ENCODE data around the gene UGDH. TPM values are rescaled to one million over a fixed set of nuclear protein-coding genes. Genes with fewer than 3 reads are reported as not detected.

UGDH gene
- total and polyA plus RNA-seq, 2 of the 8 experiments (the other 6 are each of a cell fraction or from before 2014, with no cell fraction given): 32.0 to 128 TPM

DNA sequence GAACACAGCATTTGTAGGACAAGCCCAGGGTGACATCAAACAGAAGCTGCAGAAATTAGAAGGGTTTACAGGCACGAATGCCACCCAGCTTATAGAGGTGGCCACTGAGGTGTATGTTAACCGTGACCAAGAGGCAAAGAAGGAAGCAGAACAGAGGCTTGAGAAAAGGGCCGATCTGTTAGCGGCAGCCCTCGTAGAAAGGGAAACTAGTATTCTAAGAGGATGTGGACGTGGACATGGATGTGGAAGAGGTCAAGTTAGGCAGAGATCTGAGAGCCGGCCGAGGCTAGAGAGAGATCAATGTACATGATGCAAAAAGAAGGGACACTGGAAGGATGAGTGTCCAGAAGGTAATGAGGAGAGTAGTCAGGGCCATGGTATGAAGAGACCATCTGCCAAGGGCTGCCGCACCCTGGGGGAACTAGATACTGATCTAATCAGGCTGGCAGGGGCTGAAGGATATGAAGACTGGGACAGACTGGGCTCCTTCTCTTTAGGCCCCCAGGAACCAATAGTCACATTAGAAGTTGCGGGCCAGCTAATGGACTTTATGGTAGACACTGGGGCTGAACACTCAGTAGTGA, 40.9 kb downstream of the UGDH start (continued):
- TF ChIP-seq, protein P1, sequence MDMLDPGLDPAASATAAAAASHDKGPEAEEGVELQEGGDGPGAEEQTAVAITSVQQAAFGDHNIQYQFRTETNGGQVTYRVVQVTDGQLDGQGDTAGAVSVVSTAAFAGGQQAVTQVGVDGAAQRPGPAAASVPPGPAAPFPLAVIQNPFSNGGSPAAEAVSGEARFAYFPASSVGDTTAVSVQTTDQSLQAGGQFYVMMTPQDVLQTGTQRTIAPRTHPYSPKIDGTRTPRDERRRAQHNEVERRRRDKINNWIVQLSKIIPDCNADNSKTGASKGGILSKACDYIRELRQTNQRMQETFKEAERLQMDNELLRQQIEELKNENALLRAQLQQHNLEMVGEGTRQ (IDR thresholded peaks at IDR 0.05; ENCODE audit: low read length): no peak
- no peak for TF ChIP-seq NANOG (IDR thresholded peaks at IDR 0.05; ENCODE audit: insufficient read depth, low read depth, low read length, poor library complexity, severe bottlenecking)
- TF ChIP-seq, protein P2, sequence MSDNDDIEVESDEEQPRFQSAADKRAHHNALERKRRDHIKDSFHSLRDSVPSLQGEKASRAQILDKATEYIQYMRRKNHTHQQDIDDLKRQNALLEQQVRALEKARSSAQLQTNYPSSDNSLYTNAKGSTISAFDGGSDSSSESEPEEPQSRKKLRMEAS (IDR thresholded peaks at IDR 0.05): no peak
- no peak for TF ChIP-seq POU5F1 (IDR thresholded peaks at IDR 0.05; ENCODE audit: low read depth, low read length)
- no peak for TF ChIP-seq SAP30 (IDR thresholded peaks at IDR 0.05; ENCODE audit: insufficient read depth, insufficient replicate concordance, low read length)
- TF ChIP-seq NRF1 (IDR thresholded peaks at IDR 0.05; ENCODE audit: low read depth, low read length): no peak

All from H1 (cell line).